MM.1S (cell line): ENCODE results near the gene GTPBP3.

Experiments used
- CTCF ChIP-seq: fragments of 300-600 bp; sonication (generic); IDR thresholded peaks from 2 replicates; pipeline ENCODE4 v1.5.1; 2016; ENCODE audit warnings: antibody characterized with exemption, low read length, mixed read lengths
- EZH2 ChIP-seq: fragments of 300-600 bp; sonication (generic); optimal IDR thresholded peaks from 2 replicates; pipeline ENCODE3; 2017; ENCODE audit warnings: low read depth, mild to moderate bottlenecking, antibody characterized with exemption, low read length, mixed read lengths

- TF ChIP-seq CTCF (no peak), EZH2 (no peak)
These were observed 16.9 kb upstream of the GTPBP3 start for GRCh38 chr19:17320435-17320834.
